Adrenal gland (tissue), 5 donors: ENCODE results near the gene ADAMTSL3.

Source experiments
- CTCF ChIP-seq, 6 experiments: fragments of 450-650 bp in 4 of 6; fragments of 200-600 bp in 2 of 6; sonication (generic) in 1 of 6; IDR thresholded peaks; 1 replicate in 5 of 6; 2 replicates in 1 of 6; pipeline versions ENCODE4 v1.5.1 to v1.8.0; 2016 to 2021; ENCODE audit warnings: antibody characterized with exemption in 6 of 6, mild to moderate bottlenecking in 2 of 6, moderate library complexity in 1 of 6
- POLR2A ChIP-seq, 2 donors: fragments of 450-650 bp; IDR thresholded peaks; one replicate each; pipeline ENCODE4 v1.6.1; 2017; ENCODE audit warnings: antibody characterized with exemption in 2 of 2, mild to moderate bottlenecking in 2 of 2, moderate library complexity in 1 of 2
- donor health status: DM: no; HTN: no; CAD: no.

GRCh38 chr15:83710452-83710851 lies 56.5 kb downstream of the ADAMTSL3 start:
- no peak for TF ChIP-seq CTCF (IDR thresholded peaks at IDR 0.05)
- TF ChIP-seq POLR2A (IDR thresholded peaks at IDR 0.05) = no peak
